HepG2 (cell line): ENCODE measurements around the gene PIK3R5. TPM values are rescaled to one million over a fixed set of nuclear protein-coding genes. Genes with fewer than 3 reads are reported as not detected.

Experiments used
- ATAC-seq: fragments of 200-7000 bp; cut with Tn5 transposase; 3 replicates; pipeline ENCODE4 v1.9.1; 2020; ENCODE audit warnings: mild to moderate bottlenecking, moderate library complexity
- BruUV-seq: library from RNA; stranded (reverse); fragments of 400-500 nt; replicated peaks from 2 replicates; lab custom pipeline; 2021; lab: Mats Ljungman, UMichigan
- CTCF ChIA-PET: fragments of 300-600 bp; formaldehyde crosslinking; extraction: SDS; loops from one replicate; lab custom pipeline; 2021; ENCODE audit warnings: low total read pairs, inconsistent platforms, low intra/inter-chr PET ratio; lab: Yijun Ruan, JAX
- POLR2A ChIA-PET: fragments of 350-600 bp; sonication (Branson Sonifier 250); formaldehyde crosslinking; loops from one replicate; lab custom pipeline; 2020; ENCODE audit warnings: antibody characterized with exemption, inconsistent platforms; lab: Yijun Ruan, JAX
- DNase-seq: peaks from one replicate; pipeline ENCODE4 v3.0.0-alpha.2; 2015; ENCODE audit warnings: low spot score
- FAIRE-seq: peaks from 3 replicates; lab custom pipeline; 2011; peaks lifted over from hg19 to GRCh38; lab: Jason Lieb, UNC
- H2AFZ ChIP-seq: one replicate; pipeline ENCODE4 v1.6.1; 2011; ENCODE audit warnings: low read length, inconsistent platforms
- H3K27ac ChIP-seq: fragments of 300-600 bp; 3 replicates; pipeline ENCODE4 v1.8.0; 2011; ENCODE audit warnings: mixed run types, mild to moderate bottlenecking, mixed read lengths, low read length, inconsistent platforms; ENCODE audit not compliant: insufficient read depth; ENCODE audit errors: extremely low read length
- H3K27me3 ChIP-seq, 2 experiments: fragments of 200-600 bp in 1 of 2; 2 replicates in 1 of 2; 3 replicates in 1 of 2; pipeline versions ENCODE4 v1.6.0 to v1.8.0; 2011; ENCODE audit warnings: low read length in 2 of 2, mild to moderate bottlenecking in 2 of 2, moderate library complexity in 2 of 2, inconsistent platforms in 1 of 2; ENCODE audit not compliant: insufficient read depth in 2 of 2, control insufficient read depth in 1 of 2
- H3K36me3 ChIP-seq, 2 experiments: fragments of 200-600 bp in 1 of 2; replicated peaks in 1 of 2; 2 replicates in 1 of 2; 3 replicates in 1 of 2; pipeline versions ENCODE4 v1.5.1 to v1.8.0; 2011; ENCODE audit warnings: low read length in 2 of 2, inconsistent platforms in 1 of 2; ENCODE audit not compliant: insufficient read depth in 2 of 2, control insufficient read depth in 1 of 2
- H3K4me1 ChIP-seq: 2 replicates; pipeline ENCODE4 v1.5.1; 2012; ENCODE audit warnings: low read length, inconsistent platforms; ENCODE audit not compliant: insufficient read depth
- H3K4me2 ChIP-seq: 2 replicates; pipeline ENCODE4 v1.6.0; 2011; ENCODE audit warnings: low read depth, low read length, inconsistent platforms
- H3K4me3 ChIP-seq, 3 experiments: fragments of 200-600 bp in 1 of 3; sonication (generic), shearing (Covaris generic) in 1 of 3; replicated peaks in 1 of 3; 2 replicates each; pipeline ENCODE4 v1.5.1; 2011 to 2016; ENCODE audit warnings: low read length in 3 of 3, inconsistent platforms in 2 of 3, low read depth in 2 of 3, mild to moderate bottlenecking in 2 of 3, control low read depth in 1 of 3, mixed read lengths in 1 of 3; ENCODE audit not compliant: insufficient read depth in 1 of 3
- H3K79me2 ChIP-seq: one replicate; pipeline ENCODE4 v1.6.1; 2011; ENCODE audit warnings: low read length, inconsistent platforms; ENCODE audit not compliant: insufficient read depth
- H3K9ac ChIP-seq: 2 replicates; pipeline ENCODE4 v1.6.0; 2011; ENCODE audit warnings: mild to moderate bottlenecking, low read depth, low read length, inconsistent platforms; ENCODE audit not compliant: insufficient read depth
- H3K9me3 ChIP-seq: 2 replicates; pipeline ENCODE4 v1.5.1; 2012; ENCODE audit warnings: mild to moderate bottlenecking, low read length
- H4K20me1 ChIP-seq: 2 replicates; pipeline ENCODE4 v1.6.0; 2011; ENCODE audit warnings: inconsistent platforms, mild to moderate bottlenecking, low read length, moderate library complexity; ENCODE audit not compliant: insufficient read depth
- FOXA1 ChIP-seq, 2 experiments: fragments of 450-650 bp in 1 of 2; sonication (generic) in 1 of 2; formaldehyde crosslinking in 1 of 2; IDR thresholded peaks; 2 replicates each; pipeline versions ENCODE4 v1.4.0 to v1.6.1; 2016 to 2020; ENCODE audit warnings: missing genetic modification reagents in 1 of 2
- HNRNPK ChIP-seq: fragments of 200-400 bp; formaldehyde crosslinking; IDR thresholded peaks from 2 replicates; pipeline ENCODE4 v1.6.1; 2018; ENCODE audit warnings: low read length, low read depth, moderate library complexity, mild to moderate bottlenecking; ENCODE audit not compliant: poor library complexity, severe bottlenecking
- IKZF4 ChIP-seq: sonication (generic); formaldehyde crosslinking; IDR thresholded peaks from 2 replicates; pipeline ENCODE4 v1.5.1; 2020; ENCODE audit warnings: borderline replicate concordance, mild to moderate bottlenecking, low read depth, missing genetic modification reagents; ENCODE audit errors: not compliant biosample characterization
- ZBTB21 ChIP-seq: sonication (generic); formaldehyde crosslinking; IDR thresholded peaks from 2 replicates; pipeline ENCODE4 v1.4.0; 2020; ENCODE audit warnings: missing genetic modification reagents
- ZNF460 ChIP-seq: sonication (generic); formaldehyde crosslinking; IDR thresholded peaks from 2 replicates; pipeline ENCODE4 v1.5.1; 2020; ENCODE audit warnings: missing genetic modification reagents, mild to moderate bottlenecking, borderline replicate concordance
- ZNF557 ChIP-seq: sonication (generic); formaldehyde crosslinking; IDR thresholded peaks from 2 replicates; pipeline ENCODE4 v1.4.0; 2020; ENCODE audit warnings: missing genetic modification reagents
- ZNF773 ChIP-seq: sonication (generic); formaldehyde crosslinking; IDR thresholded peaks from 2 replicates; pipeline ENCODE4 v1.4.0; 2020; ENCODE audit warnings: missing genetic modification reagents, borderline replicate concordance
- WGBS: methylation state at CpG from one replicate; pipeline ENCODE4 v1.1.6; 2017; ENCODE audit warnings: low lambda C conversion rate; 5-methylcytosine and 5-hydroxymethylcytosine counted together
- in situ Hi-C: cut with HindIII; loops from 2 replicates; pipeline ENCODE4 v1.10.0; 2017; ENCODE audit warnings: low pct_unique_long_range_greater_than_20kb; ENCODE audit not compliant: extremely low pct_ligation_motif_present
- intact Hi-C: fragments of 100-400 bp; cut with micrococcal nuclease; formaldehyde crosslinking; loops from one replicate; pipeline ENCODE4 v1.10.0; 2022; ENCODE audit not compliant: unreplicated experiment
- polyA plus RNA-seq, 8 experiments: library from polyadenylated mRNA; depleted of rRNA in 3 of 8; stranded (reverse) in 7 of 8; unstranded in 1 of 8; fragments of >200 nt; fragmentation: Illumina TruSeq in 4 of 8; extraction: Trizol in 4 of 8; gene quantifications; 2 replicates each; pipeline versions ENCODE4 v1.2.1 to v1.2.3, GENCODE V29; 2011 to 2016; ENCODE audit warnings: low read depth in 4 of 8, missing spikeins in 1 of 8, mixed read lengths in 1 of 8; ENCODE audit not compliant: insufficient read depth in 1 of 8
- total RNA-seq, 5 experiments: library from RNA; depleted of rRNA; stranded (reverse); fragments of >200 nt; fragmentation: Illumina TruSeq; extraction: Trizol; gene quantifications; 2 replicates each; pipeline ENCODE4 v1.2.3, GENCODE V29; 2016; ENCODE audit warnings: low read depth in 1 of 5
- TF ChIP-seq, protein P1 (sequence below): conservative IDR thresholded peaks from 2 replicates; pipeline ENCODE4 v1.6.1; 2018; ENCODE audit warnings: missing genetic modification reagents
- TF ChIP-seq, protein P2 (sequence below): sonication (generic); formaldehyde crosslinking; IDR thresholded peaks from 2 replicates; pipeline ENCODE4 v1.5.1; 2020; ENCODE audit warnings: missing genetic modification reagents, mild to moderate bottlenecking, borderline replicate concordance
- TF ChIP-seq, protein P3 (sequence below): fragments of 450-650 bp; IDR thresholded peaks from 2 replicates; pipeline ENCODE4 v1.6.1; 2016
- TF ChIP-seq, protein P4 (sequence below), 2 experiments: sonication (generic) in 1 of 2; formaldehyde crosslinking in 1 of 2; IDR thresholded peaks; 2 replicates each; pipeline versions ENCODE4 v1.5.1 to v1.6.1; 2011 to 2020; ENCODE audit warnings: borderline replicate concordance in 1 of 2, low read depth in 1 of 2, low read length in 1 of 2, mild to moderate bottlenecking in 1 of 2, missing genetic modification reagents in 1 of 2, moderate library complexity in 1 of 2
- TF ChIP-seq, protein P5 (sequence below): sonication (generic); formaldehyde crosslinking; IDR thresholded peaks from 2 replicates; pipeline ENCODE4 v1.5.1; 2020; ENCODE audit warnings: mild to moderate bottlenecking, missing genetic modification reagents, borderline replicate concordance

Gene PIK3R5
- total and polyA plus RNA-seq, 2 of the 13 experiments (the other 11 are each of a cell fraction or from before 2014, with no cell fraction given) = not detected

DNA sequence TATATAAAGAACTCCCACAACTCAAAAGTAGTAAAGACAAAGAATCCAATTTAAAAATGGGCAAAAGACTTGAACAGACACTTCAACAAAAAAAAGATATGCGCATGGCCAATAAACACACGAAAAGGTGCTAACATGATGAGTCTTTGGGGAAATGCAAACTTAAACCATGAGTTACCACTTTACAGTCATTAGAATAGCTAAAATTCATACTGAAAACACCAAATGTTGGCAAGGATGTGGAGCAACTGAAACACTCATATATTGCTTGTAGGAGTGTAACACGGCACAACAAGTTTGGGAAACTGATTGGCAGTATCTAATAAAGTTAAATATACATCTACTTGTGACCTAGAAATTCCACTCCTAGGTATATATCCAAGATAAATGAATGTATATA, 3.0 kb upstream of the PIK3R5 start:
- no peaks in the 10 kb centered on the region for H3K36me3 ChIP-seq
- DNase-seq (no peak), ATAC-seq (no peak), FAIRE-seq (no peak)
- no peak overlapping the region for H3K27ac ChIP-seq
- H3K27me3 ChIP-seq = no peaks in the 10 kb centered on the region
- no peak overlapping the region for H3K9ac ChIP-seq
- no TSS peak for BruUV-seq
- ChIA-PET CTCF (no interaction called here), POLR2A (no interaction called here)
- H4K20me1 ChIP-seq = no peaks in the 10 kb centered on the region
- in situ Hi-C loops (no loop called here), intact Hi-C loops (no loop called here)
- no peaks in the 10 kb centered on the region for H3K4me1 ChIP-seq
- no peak overlapping the region for H3K4me3 ChIP-seq
- no peak overlapping the region for H3K4me2 ChIP-seq
- H3K79me2 ChIP-seq = no peaks in the 10 kb centered on the region
- no peaks in the 10 kb centered on the region for H3K9me3 ChIP-seq
- 37% methylated on average over 3 of the region's 3 CpGs for WGBS
- H2AFZ ChIP-seq = no peak overlapping the region
- TF ChIP-seq, protein P1, sequence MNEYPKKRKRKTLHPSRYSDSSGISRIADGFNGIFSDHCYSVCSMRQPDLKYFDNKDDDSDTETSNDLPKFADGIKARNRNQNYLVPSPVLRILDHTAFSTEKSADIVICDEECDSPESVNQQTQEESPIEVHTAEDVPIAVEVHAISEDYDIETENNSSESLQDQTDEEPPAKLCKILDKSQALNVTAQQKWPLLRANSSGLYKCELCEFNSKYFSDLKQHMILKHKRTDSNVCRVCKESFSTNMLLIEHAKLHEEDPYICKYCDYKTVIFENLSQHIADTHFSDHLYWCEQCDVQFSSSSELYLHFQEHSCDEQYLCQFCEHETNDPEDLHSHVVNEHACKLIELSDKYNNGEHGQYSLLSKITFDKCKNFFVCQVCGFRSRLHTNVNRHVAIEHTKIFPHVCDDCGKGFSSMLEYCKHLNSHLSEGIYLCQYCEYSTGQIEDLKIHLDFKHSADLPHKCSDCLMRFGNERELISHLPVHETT (CRISPR knock-in tag) = no peak
- TF ChIP-seq, protein P2, sequence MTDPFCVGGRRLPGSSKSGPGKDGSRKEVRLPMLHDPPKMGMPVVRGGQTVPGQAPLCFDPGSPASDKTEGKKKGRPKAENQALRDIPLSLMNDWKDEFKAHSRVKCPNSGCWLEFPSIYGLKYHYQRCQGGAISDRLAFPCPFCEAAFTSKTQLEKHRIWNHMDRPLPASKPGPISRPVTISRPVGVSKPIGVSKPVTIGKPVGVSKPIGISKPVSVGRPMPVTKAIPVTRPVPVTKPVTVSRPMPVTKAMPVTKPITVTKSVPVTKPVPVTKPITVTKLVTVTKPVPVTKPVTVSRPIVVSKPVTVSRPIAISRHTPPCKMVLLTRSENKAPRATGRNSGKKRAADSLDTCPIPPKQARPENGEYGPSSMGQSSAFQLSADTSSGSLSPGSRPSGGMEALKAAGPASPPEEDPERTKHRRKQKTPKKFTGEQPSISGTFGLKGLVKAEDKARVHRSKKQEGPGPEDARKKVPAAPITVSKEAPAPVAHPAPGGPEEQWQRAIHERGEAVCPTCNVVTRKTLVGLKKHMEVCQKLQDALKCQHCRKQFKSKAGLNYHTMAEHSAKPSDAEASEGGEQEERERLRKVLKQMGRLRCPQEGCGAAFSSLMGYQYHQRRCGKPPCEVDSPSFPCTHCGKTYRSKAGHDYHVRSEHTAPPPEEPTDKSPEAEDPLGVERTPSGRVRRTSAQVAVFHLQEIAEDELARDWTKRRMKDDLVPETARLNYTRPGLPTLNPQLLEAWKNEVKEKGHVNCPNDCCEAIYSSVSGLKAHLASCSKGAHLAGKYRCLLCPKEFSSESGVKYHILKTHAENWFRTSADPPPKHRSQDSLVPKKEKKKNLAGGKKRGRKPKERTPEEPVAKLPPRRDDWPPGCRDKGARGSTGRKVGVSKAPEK = no peak
- no peak for TF ChIP-seq ZBTB21
- TF ChIP-seq ZNF773 = no peak
- TF ChIP-seq, protein P3, sequence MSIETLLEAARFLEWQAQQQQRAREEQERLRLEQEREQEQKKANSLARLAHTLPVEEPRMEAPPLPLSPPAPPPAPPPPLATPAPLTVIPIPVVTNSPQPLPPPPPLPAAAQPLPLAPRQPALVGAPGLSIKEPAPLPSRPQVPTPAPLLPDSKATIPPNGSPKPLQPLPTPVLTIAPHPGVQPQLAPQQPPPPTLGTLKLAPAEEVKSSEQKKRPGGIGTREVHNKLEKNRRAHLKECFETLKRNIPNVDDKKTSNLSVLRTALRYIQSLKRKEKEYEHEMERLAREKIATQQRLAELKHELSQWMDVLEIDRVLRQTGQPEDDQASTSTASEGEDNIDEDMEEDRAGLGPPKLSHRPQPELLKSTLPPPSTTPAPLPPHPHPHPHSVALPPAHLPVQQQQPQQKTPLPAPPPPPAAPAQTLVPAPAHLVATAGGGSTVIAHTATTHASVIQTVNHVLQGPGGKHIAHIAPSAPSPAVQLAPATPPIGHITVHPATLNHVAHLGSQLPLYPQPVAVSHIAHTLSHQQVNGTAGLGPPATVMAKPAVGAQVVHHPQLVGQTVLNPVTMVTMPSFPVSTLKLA = no peak
- TF ChIP-seq, protein P4, sequence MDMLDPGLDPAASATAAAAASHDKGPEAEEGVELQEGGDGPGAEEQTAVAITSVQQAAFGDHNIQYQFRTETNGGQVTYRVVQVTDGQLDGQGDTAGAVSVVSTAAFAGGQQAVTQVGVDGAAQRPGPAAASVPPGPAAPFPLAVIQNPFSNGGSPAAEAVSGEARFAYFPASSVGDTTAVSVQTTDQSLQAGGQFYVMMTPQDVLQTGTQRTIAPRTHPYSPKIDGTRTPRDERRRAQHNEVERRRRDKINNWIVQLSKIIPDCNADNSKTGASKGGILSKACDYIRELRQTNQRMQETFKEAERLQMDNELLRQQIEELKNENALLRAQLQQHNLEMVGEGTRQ (IDR thresholded peaks at IDR 0.05; ENCODE audit: low read depth, low read length) = no peak
- TF ChIP-seq, protein P4 (CRISPR knock-in tag; IDR thresholded peaks at IDR 0.05; ENCODE audit: borderline replicate concordance) = no peak
- TF ChIP-seq, protein P5, sequence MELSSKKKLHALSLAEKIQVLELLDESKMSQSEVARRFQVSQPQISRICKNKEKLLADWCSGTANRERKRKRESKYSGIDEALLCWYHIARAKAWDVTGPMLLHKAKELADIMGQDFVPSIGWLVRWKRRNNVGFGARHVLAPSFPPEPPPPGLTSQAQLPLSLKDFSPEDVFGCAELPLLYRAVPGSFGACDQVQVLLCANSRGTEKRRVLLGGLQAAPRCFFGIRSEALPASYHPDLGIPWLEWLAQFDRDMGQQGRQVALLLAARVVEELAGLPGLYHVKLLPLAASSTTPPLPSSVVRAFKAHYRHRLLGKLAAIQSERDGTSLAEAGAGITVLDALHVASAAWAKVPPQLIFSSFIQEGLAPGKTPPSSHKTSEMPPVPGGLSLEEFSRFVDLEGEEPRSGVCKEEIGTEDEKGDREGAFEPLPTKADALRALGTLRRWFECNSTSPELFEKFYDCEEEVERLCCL (CRISPR knock-in tag) = no peak
- no peak for TF ChIP-seq ZNF557
- TF ChIP-seq IKZF4 = no peak
- TF ChIP-seq FOXA1 (IDR thresholded peaks at IDR 0.05) = no peak
- TF ChIP-seq FOXA1 (CRISPR knock-in tag; IDR thresholded peaks at IDR 0.05) = no peak
- no peak for TF ChIP-seq HNRNPK
- TF ChIP-seq ZNF460 (CRISPR knock-in tag) = no peak
